Stimulated activated CD4-positive, alpha-beta T cell treated with anti-CD3 and anti-CD28 coated beads, Interleukin-1b, Interleukin-23, amount 100 ng/mL, for 1 hour (primary cell): ENCODE data around the gene CPVL.
"Not testable (repeated sequence)": the region's sequence is repeated elsewhere in the genome, so short reads cannot be mapped to it uniquely, and the experiment has no call there.

ENCODE experiments used
- DNase-seq, 2 donors: peaks; one replicate each; pipeline ENCODE4 v3.0.0-alpha.2; 2020; ENCODE audit warnings: low read depth in 2 of 2

Gene CPVL

DNA sequence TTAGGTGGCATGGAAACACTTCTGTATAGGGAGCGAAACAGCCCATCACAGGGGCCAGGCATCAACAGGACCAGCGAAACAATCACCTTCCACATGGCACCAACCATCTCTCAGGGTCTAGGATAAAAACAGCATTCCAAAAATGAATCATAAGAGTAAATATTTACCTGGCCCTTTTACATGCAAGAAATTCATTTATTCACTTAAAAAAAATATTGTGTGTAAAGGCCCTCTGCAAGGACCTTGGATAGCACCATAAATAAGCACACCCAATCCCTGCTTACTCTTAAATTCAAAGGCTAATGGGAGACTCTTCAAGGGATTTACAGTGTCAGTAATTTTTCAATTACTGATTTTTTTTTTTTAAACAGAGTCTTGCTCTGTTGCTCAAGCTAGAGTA, 25.4 kb downstream of the CPVL start:
- no peak for DNase-seq

DNA sequence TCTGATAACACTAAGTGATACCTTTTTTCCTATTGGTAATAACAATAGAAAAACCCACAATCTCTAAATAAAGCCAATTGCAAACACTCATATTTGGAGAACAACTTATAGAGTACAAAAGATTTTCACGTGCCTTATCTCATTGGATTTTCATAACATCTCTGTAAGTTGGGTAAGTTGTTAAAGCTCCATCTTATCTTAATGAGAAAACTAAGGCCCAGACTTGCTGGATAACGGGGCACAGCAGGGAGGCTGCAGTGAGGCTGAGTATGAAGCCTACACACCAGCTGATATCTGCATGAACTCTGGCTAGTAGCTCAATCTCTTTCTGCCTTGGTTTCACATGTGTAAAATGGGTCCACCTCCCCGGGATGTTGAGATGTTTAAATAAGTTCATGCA, 26.8 kb downstream of the CPVL start:
- no peak for DNase-seq

DNA sequence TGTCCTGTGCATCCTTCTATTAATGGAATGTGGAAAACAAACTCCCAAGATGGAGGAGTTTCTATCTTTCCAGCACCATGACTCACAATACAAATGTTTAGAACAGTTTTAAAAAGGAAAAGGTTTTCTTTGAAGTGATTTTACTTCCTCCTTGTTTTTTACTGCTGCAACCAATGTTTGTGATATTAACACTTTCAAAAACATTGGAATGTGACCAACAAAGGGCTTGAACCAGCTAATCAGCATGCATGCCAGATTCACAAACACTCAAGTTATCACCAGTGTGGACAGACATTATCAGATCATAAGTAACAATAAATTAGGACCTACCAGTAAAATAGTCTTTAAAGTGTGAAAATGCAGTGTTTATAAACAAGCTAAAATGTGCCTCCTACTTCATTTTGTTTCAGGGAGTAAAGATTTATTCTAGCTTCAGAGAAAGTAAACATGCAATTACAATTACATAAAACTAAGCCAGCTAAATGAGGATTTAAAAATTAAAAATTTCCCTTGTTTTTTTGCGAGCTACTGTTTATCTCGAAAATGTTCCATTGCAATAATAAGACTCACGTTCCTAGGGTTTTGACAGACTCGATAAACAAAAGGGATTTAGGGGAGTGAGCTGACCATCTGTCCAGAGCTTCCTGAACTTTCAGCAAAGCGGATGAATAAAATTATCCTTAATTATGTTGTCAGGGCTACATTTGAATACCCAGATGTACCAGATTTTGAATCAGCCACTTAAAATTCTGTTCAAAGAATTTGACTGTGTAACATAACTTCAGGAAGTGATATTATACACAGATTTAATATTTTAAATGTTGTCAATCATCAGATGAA, 29.8 kb downstream of the CPVL start:
- DNase-seq, result no peak

DNA sequence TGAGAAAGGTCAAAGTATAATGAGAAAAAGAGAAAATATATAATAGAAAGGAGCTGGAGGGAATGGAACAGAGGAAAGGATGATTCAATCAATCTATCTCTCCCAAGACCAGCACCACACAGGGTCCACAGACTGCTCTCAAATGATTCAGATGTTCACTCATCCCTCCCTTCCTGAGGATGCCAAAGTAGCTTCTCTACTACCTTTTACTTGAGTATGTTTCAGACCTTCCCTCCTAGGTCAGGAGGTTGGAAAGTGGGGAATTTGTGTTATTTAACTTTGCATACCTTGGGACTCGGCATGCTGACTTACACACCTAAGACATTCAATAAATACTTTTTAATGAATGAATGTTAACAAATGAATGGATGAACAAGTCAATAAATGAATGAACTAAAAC, 30.6 kb downstream of the CPVL start:
- DNase-seq, result no peak

DNA sequence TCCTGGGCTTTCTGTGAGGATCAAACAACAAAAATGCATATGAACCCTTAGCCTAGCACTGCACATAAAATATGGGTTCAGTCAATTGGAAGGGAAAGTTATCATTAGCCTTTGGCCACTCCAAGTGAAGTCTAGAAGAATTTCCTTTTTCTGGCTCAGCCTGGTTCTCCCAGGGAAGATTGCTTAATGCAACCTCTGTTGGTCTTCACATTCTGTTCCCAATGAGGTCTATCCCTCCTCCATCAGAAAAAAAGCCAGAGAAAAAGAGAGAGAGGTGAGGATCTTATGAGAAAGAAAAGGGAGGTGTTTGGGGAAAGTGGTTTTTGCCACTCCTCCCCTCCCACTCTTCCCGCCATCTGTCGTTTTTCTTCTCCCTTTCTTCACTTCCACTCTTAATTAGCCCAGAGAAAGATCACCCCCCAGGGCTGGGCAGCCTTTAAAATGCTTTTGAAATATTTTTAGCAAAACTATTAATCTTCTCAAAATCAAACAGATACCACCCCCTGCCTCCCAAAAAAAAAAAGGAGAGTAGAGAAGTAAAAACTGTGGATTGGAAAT, 31.1 kb downstream of the CPVL start:
- DNase-seq, result no peak

DNA sequence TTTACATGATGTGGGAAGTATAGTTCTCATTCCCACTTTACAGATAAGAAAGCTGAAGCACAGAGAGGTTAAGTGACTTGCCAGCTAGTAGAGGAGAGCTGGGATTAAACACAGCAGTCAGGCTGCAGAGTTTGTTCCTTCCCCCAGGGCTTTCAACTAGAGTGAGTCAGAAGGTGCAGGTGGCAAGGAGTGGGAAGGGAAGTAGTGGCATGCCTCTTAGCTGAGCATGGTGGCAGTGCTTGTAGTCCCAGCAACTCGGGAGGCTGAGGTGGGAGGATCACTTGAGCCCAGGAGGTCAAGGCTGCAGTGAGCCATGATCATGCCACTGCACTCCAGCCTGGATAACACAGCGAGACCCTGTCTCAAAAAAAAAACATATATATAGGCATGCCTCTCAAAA, 32.1 kb downstream of the CPVL start:
- DNase-seq, result not testable (repeated sequence)

DNA sequence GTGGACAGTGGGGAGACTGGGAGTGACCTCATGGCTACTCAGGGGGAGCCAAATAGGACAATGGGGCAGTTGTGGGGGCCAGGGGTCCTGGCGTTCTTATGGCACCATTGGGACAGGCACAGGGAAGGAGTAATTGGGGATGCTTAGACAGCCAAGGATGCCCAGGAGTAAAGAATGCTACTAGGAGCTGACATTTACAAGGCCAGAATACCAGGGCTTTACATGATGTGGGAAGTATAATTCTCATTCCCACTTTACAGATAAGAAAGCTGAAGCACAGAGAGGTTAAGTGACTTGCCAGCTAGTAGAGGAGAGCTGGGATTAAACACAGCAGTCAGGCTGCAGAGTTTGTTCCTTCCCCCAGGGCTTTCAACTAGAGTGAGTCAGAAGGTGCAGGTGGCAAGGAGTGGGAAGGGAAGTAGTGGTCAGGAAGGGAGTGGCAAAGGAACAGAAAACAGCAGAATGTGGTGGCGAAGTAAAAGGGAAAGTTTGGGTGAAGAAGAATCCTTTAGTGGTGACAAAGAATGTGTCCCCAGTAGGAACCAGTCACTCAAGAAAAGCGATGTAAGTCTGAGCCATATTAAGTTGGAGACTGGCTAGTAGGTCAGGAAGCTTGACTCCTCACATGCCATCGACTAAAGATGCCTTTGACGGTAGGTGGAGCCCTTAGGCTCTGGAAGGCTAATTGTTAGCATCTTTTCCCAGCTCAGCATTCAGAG, 32.8 kb downstream of the CPVL start:
- no peak for DNase-seq

DNA sequence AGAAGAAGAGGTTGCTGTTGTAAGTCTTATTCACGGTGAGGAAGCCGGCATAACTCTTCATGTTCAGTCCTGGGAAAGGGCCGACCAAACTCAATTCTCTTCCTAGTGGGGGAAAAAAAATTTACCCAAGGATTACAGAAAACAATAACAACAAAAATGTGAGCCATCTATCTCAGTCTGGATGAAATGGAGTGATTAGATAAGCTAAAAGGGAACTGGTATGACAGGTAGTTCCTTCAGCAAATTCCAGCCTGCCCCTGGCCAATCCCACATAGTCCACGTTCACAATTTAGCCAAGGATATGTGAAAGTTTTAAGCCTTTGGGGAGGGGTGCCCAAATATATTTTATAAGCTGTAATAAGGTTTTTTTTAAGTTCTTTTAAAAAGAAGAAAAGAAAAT, 33.6 kb downstream of the CPVL start:
- DNase-seq, result no peak

DNA sequence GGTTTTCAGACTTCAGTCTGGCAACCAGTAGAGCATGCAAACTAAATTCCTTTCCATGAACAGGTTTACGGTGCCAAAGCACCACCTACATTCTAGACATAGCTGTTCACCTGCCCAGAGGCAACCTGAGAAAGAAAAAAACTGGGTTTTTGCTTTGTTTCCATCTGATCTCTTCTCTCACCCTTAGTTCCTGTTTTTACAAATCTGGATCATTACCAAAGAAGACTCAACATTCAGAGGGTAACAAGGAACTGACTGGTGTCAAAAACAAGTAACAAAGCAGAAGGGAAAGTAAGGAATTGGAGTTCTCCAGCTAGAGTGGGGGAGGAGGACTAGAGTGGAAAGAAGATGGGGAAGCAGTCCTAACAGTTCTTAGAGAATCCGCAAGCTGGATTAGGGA, 36.4 kb downstream of the CPVL start:
- DNase-seq, result no peak

DNA sequence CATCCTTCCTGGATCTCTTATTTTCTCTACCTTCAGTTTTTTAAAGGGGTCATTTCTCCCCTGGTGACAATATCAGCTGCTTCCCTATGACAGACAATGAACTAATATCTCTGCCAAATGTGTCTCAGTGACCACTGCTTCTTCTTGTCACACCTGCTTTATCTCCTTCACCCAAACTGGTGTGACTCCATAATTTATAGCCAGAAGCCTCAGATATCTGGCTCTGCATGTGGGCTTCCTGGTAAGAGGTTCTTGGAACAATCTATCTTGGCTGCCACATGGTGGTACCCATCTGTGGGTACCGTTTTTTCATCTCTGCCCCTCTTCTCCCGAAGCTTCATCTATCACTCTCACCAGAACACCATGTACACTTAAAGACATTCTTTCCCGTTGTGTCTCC, 37.0 kb downstream of the CPVL start:
- DNase-seq, result no peak

DNA sequence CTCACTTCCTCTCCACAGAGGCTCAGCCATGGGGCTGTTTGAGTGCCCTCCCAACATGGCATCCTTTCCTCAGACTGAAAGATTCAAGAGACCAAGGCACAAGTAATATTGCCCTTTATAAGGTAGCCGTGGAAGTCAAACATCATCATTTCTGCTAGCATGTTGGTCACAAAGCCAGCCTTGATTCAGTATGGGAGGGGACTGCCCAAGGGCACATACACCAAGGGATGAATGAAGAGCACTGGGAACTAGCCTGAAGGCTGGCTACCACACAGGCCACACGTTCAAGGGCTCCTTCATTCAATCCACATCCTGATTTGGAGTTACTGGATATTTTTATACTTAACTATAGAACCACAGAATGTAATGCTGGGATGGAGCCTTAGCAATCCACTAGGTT, 39.3 kb downstream of the CPVL start:
- no peak for DNase-seq

DNA sequence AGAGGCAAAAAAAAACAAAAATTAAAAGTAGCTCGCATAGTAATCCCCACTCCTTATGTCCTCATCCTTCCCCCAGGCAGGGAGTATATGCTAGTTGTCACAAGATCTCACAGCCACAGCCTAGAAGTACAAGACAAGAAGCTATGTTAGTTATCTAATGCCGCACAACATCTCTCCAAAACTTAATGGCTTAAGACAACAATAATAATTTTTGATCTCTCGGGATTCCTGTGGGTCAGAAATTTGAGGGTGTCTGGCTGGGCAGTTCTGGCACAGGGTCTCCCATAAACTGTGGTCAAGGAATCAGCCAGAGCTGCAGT, 39.7 kb downstream of the CPVL start:
- no peak for DNase-seq

DNA sequence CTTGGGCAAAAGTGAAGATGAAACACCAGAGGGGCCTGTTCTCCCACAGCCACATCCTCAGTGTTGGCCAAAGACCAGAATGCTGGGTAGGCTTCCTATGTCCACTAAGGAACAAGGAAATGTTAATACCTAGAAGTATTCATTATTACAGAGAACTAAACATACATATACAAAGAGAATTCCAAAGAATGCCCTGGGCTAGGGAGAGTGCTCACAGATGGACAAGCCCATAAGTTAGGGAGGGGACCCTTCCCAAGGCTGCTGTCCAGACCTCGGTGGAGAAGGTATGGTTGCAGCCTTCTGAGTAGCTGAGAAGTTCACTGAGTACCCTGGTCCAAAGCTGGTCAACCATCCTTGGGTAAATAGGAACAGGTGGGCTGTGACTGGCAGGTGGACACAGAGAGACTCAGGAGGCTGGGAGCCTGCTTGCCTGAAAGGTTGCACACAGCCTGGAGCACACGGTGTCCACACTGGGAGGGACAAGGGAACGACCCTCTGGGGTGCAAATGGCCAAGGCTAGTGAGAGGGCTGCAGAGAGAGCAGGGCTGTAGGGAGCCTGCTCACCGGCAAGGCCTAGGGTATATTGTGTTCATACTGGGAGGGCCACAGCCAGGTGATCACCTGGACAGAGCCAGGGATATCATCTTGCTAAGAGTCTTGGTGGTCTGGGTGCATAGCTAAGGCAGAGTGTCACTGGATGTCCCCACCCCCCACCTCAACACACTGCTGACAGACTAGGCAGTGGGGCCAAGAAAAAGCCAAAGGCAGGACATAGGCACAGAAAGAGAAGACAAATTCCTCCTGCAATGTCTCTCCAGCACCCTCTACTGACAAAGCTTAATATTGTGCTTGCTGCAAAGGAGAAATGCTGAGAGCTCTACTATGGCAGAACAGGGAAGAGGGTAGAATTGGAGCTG, 40.3 kb downstream of the CPVL start:
- DNase-seq, result no peak

DNA sequence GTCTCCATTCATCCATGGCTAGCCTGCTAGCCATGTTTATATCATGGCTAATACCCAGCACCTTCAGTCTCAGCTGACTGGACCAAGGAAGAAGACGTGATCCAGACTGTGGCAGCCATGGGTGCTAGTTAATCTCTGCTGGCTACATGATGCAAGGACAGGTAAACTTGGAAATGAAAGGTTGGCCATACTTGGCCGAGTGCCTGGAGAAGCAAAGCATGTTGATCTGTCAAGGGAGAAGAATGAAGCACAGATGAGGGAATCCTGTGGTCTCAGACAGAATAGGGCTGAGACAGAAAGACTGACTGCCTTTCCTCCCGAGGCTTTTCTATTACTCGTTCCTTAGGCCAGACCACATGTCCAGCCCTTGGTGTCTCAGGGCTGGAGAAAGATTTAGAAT, 41.1 kb downstream of the CPVL start:
- no peak for DNase-seq

DNA sequence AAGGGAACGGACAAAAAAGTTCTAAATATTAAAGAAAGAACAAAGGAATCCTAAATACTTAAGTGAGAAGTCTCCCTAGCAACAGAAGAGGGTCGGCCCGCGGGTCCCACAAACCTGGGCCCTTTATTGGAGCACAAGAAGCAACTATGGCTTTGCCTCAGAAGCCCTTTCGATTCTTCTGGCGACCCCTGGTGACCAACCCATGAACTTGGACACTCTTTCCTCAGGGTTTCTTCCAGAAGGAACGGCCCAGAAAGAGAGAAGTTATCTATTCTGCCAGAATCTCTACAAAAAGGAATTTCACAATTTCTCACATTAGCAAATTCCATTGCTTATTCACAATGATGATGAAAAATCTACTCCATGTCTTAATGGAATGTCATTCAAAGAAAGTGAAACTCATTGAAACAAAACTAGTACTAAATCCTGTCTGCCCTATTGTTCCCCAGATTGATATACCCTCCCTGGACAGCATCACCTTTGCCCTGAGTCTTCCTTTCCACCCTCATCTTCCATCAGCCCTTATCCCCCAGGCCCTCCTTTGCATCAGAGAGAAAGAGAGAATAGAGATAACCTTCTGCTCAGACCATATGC, 43.7 kb downstream of the CPVL start:
- DNase-seq, result no peak

DNA sequence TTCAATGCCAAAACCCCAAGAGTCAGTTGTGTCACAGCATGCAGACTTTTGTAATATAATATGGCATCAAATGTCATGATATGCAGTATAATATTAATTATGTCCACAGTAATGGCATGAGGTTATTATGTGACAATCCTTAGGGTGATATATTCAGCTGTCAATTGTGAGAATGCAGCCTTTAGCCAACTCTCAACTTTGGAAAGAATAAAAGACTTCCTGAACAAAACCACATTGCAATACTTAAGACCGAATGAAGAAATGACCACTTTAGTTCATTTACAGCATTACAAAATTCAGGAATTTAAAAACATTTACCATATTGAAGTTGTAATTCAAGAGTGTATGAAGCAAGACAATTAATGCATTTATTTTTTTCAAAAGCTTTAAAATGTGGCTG, 45.4 kb downstream of the CPVL start:
- DNase-seq, result no peak

DNA sequence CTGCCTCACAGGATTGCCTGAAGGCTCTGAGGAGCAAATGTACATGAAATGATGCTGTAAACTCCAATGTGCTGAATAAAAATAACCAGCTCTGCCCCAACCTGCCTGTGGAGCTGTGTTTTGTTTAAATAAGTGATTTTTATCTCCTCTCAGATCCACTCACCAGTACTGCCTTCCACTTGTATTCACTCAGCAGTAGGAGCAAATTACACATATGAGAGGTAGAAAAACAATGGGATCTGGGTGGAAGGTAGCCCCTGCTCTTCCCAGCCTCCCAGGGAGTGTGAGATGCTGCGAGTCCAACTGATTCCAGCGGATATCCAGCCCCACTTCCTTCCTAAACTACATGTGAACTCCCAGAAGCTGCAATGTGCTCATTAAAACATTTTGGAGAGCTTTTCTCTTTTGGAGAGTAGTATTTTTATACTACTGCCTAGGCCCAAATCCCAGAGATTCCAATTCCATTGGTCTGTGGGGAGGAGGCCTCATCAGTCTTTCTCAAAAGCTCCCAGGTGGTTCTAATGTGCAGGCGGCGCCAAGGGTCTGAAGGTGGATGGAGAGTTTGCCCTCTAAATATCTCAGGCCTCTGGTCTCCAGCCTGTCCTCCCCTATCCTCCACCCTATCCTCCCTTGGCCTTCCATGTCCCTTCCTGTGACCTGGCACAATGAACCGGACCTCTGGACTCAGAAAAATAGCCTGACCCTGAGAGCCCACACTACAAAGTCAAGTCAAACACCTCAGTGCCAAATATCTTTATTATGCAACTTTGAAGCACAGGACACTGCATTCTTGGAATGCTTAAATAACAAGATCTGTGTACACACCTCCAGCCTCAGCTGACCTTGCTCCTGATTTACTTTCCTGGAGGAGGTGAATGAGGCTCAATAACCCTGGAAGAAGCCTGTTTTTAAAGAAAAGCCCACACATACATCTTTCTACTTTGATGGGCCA, 46.2 kb downstream of the CPVL start:
- no peak for DNase-seq

DNA sequence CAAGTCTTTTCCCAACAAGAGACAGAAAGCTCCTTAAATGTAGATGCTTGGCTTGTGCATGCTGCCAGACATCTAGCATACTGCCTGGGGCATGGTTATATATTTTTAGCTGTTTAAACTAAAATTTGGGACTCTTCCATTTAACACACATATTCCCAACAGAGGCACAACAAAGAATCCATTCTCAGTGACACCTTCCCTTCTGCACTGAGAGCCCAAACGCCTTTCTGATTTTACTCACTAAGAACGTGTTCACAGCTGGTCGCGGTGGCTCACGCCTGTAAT, 49.9 kb downstream of the CPVL start:
- DNase-seq, result no peak

DNA sequence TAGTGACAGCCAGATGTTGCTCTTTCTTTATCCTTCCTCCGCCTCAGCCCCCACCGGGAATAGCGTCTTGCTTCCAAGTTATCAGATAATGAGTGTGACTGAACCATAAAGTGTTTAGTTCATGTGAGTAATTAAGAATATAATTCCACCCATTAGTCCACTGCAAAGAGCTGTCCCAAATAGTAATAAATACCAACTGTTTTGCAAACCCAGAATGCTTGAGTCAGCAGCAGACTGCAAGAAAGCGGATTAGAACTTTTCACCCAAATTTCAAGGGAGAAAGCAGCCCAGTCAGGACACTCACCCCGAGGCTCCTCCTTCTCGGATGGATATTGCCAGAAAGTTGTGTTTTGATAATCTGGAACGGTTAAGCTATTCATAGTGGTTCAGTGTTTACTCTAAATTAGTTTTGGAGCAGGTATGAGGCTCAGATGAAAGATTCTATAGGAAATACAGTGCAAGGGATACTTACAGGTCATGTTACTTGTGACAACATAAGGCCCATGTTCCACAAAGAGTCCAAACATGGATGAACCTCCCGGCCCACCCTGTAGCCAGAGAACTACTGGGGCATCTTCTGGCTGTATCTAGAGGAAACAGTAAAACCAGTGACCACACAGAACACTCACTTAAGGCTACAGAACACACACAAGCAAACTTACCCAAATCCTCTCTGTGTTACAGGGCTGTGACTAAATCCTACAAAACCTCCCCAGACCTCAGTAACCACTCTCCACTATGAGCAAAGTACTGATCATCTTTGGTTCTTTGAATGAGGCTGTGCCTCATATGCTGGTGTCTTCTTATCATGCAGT, 50.5 kb downstream of the CPVL start:
- DNase-seq, result no peak

DNA sequence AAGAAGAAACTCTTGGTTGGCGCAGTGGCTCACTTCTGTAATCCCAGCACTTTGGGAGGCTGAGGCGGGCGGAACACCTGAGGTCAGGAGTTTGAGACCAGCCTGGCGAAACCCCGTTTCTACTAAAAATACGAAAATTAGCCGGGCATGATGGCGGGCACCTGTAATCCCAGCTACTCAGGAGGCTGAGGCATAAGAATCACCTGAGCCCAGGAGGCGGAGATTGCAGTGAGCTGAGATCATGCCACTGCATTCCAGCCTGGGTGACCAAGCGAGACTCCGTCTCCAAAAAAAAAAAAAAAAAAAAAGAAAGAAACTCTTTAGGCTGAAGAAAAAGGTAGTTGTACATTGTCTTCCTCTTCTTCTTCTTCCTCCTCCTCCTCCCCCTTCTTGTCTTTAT, 53.2 kb downstream of the CPVL start:
- DNase-seq, result not testable (repeated sequence)
